GM12875 (cell line): ENCODE results near the gene IQCE.

ENCODE experiments used
- H3K4me3 ChIP-seq: one replicate; pipeline ENCODE4 v1.5.1; 2011; ENCODE audit warnings: low read depth, low read length, control low read depth
- CTCF ChIP-seq: IDR thresholded peaks from 2 replicates; pipeline ENCODE4 v1.5.1; 2011; ENCODE audit warnings: low read depth, mild to moderate bottlenecking, control low read depth, inconsistent platforms, low read length, moderate library complexity, borderline replicate concordance; ENCODE audit not compliant: insufficient read depth

Gene IQCE

GRCh38 chr7:2582006-2582735 is 23.4 kb downstream of the IQCE start:
- no peak overlapping the region for H3K4me3 ChIP-seq
- TF ChIP-seq CTCF, result no peak

GRCh38 chr7:2583798-2584580 is 25.2 kb downstream of the IQCE start:
- no peak for TF ChIP-seq CTCF
- H3K4me3 ChIP-seq, result no peak overlapping the region

GRCh38 chr7:2585446-2585845 is 26.7 kb downstream of the IQCE start:
- H3K4me3 ChIP-seq, result no peak overlapping the region
- TF ChIP-seq CTCF, result no peak

GRCh38 chr7:2586326-2587020 is 27.7 kb downstream of the IQCE start:
- no peak overlapping the region for H3K4me3 ChIP-seq
- TF ChIP-seq CTCF, result no peak

GRCh38 chr7:2587134-2587533 is 28.4 kb downstream of the IQCE start:
- no peak overlapping the region for H3K4me3 ChIP-seq
- no peak for TF ChIP-seq CTCF

GRCh38 chr7:2587778-2588177 is 29.0 kb downstream of the IQCE start:
- no peak overlapping the region for H3K4me3 ChIP-seq
- TF ChIP-seq CTCF, result no peak
